GM12878 (cell line): ENCODE data around the gene GALNT17. TPM values are rescaled to one million over a fixed set of nuclear protein-coding genes. Genes with fewer than 3 reads are reported as not detected.

ENCODE experiments used
- ATAC-seq: fragments of 200-7000 bp; cut with Tn5 transposase; 3 replicates; pipeline ENCODE4 v1.9.1; 2020; ENCODE audit warnings: mild to moderate bottlenecking, moderate library complexity
- BruUV-seq: library from RNA; stranded (reverse); fragments of 400-500 nt; replicated peaks from 2 replicates; lab custom pipeline; 2021; lab: Mats Ljungman, UMichigan
- CTCF ChIA-PET: fragments of 300-600 bp; sonication (Branson Sonifier 250); formaldehyde crosslinking; extraction: SDS; loops from one replicate; lab custom pipeline; 2021; ENCODE audit warnings: inconsistent platforms; lab: Yijun Ruan, JAX
- POLR2A ChIA-PET: fragments of 350-600 bp; formaldehyde crosslinking; extraction: SDS; loops from one replicate; lab custom pipeline; 2021; ENCODE audit warnings: inconsistent platforms; lab: Charles Lee
- RAD21 ChIA-PET: fragments of 300-600 bp; sonication (Branson Sonifier 250); formaldehyde crosslinking; loops from one replicate; lab custom pipeline; 2023; ENCODE audit warnings: antibody characterized with exemption; ENCODE audit not compliant: unreplicated experiment; lab: Charles Lee
- SMC1A ChIA-PET: fragments of 300-600 bp; sonication (Branson Sonifier 250); formaldehyde crosslinking; loops from one replicate; lab custom pipeline; 2023; ENCODE audit not compliant: unreplicated experiment, uncharacterized antibody; lab: Charles Lee
- DNase-seq: peaks from one replicate; pipeline ENCODE4 v3.0.0-alpha.2; 2011; ENCODE audit warnings: low read depth, low spot score
- FAIRE-seq: peaks from 3 replicates; lab custom pipeline; 2011; peaks lifted over from hg19 to GRCh38; lab: Jason Lieb, UNC
- H2AFZ ChIP-seq: 2 replicates; pipeline ENCODE4 v1.6.0; 2011; ENCODE audit warnings: low read depth, low read length, control low read depth; ENCODE audit not compliant: control insufficient read depth
- H3K27ac ChIP-seq: 2 replicates; pipeline ENCODE4 v1.5.1; 2011; ENCODE audit warnings: control low read depth; ENCODE audit not compliant: control insufficient read depth, insufficient read depth
- H3K27me3 ChIP-seq, 2 experiments: replicated peaks in 1 of 2; 2 replicates each; pipeline versions ENCODE4 v1.6.0 to v1.6.1; 2011; ENCODE audit warnings: low read length in 1 of 2; ENCODE audit not compliant: control insufficient read depth in 2 of 2, insufficient read depth in 2 of 2
- H3K36me3 ChIP-seq, 2 experiments: 2 replicates each; pipeline ENCODE4 v1.5.1; 2011; ENCODE audit warnings: low read length in 1 of 2; ENCODE audit not compliant: control insufficient read depth in 2 of 2, insufficient read depth in 2 of 2
- H3K4me1 ChIP-seq: 2 replicates; pipeline ENCODE4 v1.6.1; 2011; ENCODE audit warnings: mild to moderate bottlenecking, low read length, moderate library complexity, mixed read lengths; ENCODE audit not compliant: control insufficient read depth, insufficient read depth
- H3K4me2 ChIP-seq: 2 replicates; pipeline ENCODE4 v1.6.0; 2011; ENCODE audit warnings: control low read depth; ENCODE audit not compliant: control insufficient read depth, insufficient read depth
- H3K4me3 ChIP-seq: fragments of 200-600 bp; sonication (generic); 2 replicates; pipeline ENCODE4 v1.5.1; 2016
- H3K79me2 ChIP-seq: 2 replicates; pipeline ENCODE4 v1.6.0; 2011; ENCODE audit warnings: low read length; ENCODE audit not compliant: control insufficient read depth, insufficient read depth
- H3K9ac ChIP-seq: 2 replicates; pipeline ENCODE4 v1.8.0; 2011; ENCODE audit warnings: low read length, control low read depth, mixed read lengths; ENCODE audit not compliant: control insufficient read depth, insufficient read depth
- H3K9me3 ChIP-seq: replicated peaks from 3 replicates; pipeline ENCODE4 v1.5.1; 2011; ENCODE audit warnings: mild to moderate bottlenecking, low read length; ENCODE audit not compliant: control insufficient read depth, insufficient read depth
- H4K20me1 ChIP-seq: 2 replicates; pipeline ENCODE4 v1.6.0; 2011; ENCODE audit not compliant: control insufficient read depth, insufficient read depth
- JUND ChIP-seq: IDR thresholded peaks from 2 replicates; pipeline ENCODE4 v1.6.1; 2012; ENCODE audit warnings: low read depth, mild to moderate bottlenecking, low read length, improper control_type of control experiment, moderate library complexity
- NRF1 ChIP-seq: conservative IDR thresholded peaks from 2 replicates; pipeline ENCODE4 v1.6.1; 2011; ENCODE audit warnings: mild to moderate bottlenecking, low read depth, low read length, improper control_type of control experiment
- POLR2AphosphoS5 ChIP-seq: IDR thresholded peaks from 2 replicates; pipeline ENCODE4 v1.6.1; 2011; ENCODE audit warnings: mild to moderate bottlenecking, low read length, inconsistent platforms
- ZNF274 ChIP-seq: IDR thresholded peaks from one replicate; pipeline ENCODE4 v1.8.0; 2011; ENCODE audit not compliant: insufficient read length, insufficient read depth
- ZNF384 ChIP-seq: IDR thresholded peaks from 2 replicates; pipeline ENCODE4 v1.6.1; 2012; ENCODE audit warnings: low read depth, mild to moderate bottlenecking, low read length, improper control_type of control experiment, borderline replicate concordance
- WGBS: methylation state at CpG from one replicate; pipeline ENCODE4 v1.1.6; 2016; ENCODE audit warnings: low lambda C conversion rate; ENCODE audit not compliant: insufficient replicate concordance, insufficient coverage; ENCODE audit errors: missing lambda C conversion rate; 5-methylcytosine and 5-hydroxymethylcytosine counted together
- in situ Hi-C: fragments of 300-500 bp; cut with MboI; formaldehyde crosslinking; loops from 9 replicates; pipeline ENCODE4 v1.14.3; 2018; ENCODE audit warnings: mixed read lengths
- intact Hi-C: fragments of 100-400 bp; cut with micrococcal nuclease; formaldehyde crosslinking; loops from one replicate; pipeline ENCODE4 v1.14.2; 2022; ENCODE audit not compliant: unreplicated experiment
- polyA plus RNA-seq, 11 experiments: library from polyadenylated mRNA; depleted of rRNA in 4 of 11; unstranded in 6 of 11; stranded (reverse) in 5 of 11; fragments of >200 nt; fragmentation: Nextera tagmentation in 4 of 11; fragmentation: Illumina TruSeq in 1 of 11; extraction: Ambion mirVana in 4 of 11; extraction: Trizol in 1 of 11; gene quantifications; 1 replicate in 1 of 11; 2 replicates in 10 of 11; pipeline versions ENCODE4 v1.2.1 to v1.2.3, GENCODE V29; 2011 to 2016; ENCODE audit warnings: inconsistent platforms in 2 of 11, missing spikeins in 2 of 11, low read depth in 1 of 11
- total RNA-seq, 4 experiments: library from RNA; depleted of rRNA in 3 of 4; stranded (reverse); fragments of >200 nt in 3 of 4; fragmentation: Illumina TruSeq in 1 of 4; extraction: Trizol in 1 of 4; gene quantifications; 2 replicates each; pipeline versions ENCODE4 v1.2.1 to v1.2.3, GENCODE V29; 2013 to 2021
- TF ChIP-seq, protein P1 (sequence below): IDR thresholded peaks from 2 replicates; pipeline ENCODE4 v1.6.1; 2012; ENCODE audit warnings: mild to moderate bottlenecking, low read depth, low read length
- TF ChIP-seq, protein P2 (sequence below): IDR thresholded peaks from 2 replicates; pipeline ENCODE4 v1.6.1; 2011; ENCODE audit warnings: mild to moderate bottlenecking, low read depth, low read length, moderate library complexity; ENCODE audit not compliant: insufficient replicate concordance

The GALNT17 gene
- total and polyA plus RNA-seq, 10 of the 15 experiments (the other 5 are each of a cell fraction or from before 2014, with no cell fraction given) = 0.12 to 0.15 TPM; not detected in 8

DNA sequence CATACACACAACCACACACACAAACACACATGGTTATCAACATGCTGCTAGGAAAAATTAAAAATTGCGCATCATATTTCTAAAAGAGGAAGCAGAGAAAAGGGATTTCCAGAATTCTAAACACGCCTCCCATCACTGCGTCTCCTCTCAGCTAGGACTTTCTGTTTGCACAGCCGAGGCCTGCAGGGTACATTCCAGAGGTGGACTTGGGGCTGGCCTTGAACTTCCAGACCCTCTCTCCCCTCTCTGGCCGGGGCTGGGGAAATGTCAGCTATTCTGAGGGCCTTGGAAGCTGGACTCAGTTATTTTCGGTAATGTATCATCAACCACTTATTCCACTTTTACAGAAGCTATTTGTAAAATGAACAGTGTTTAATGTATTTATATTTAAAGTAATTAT, 168.7 kb downstream of the GALNT17 start:
- Histone ChIP-seq H3K9ac (no peak overlapping the region), H3K36me3 (no peaks in the 10 kb centered on the region), H4K20me1 (no peaks in the 10 kb centered on the region), H3K4me3 (no peak overlapping the region), H3K4me2 (no peak overlapping the region), H3K27me3 (no peaks in the 10 kb centered on the region), H3K9me3 (no peaks in the 10 kb centered on the region), H3K4me1 (no peaks in the 10 kb centered on the region), H2AFZ (no peak overlapping the region), H3K27ac (no peak overlapping the region), H3K79me2 (no peaks in the 10 kb centered on the region)
- ChIA-PET SMC1A (no interaction called here), POLR2A (no interaction called here), RAD21 (no interaction called here), CTCF (interaction anchor here (0.6 kb wide), 1 partner anchor 335 kb away, joined by 3 read pairs; no protein-coding TSS in a partner anchor)
- intact Hi-C loops = no loop called here
- TF ChIP-seq NRF1 (no peak), ZNF384 (no peak), ZNF274 (no peak), JUND (no peak), POLR2AphosphoS5 (no peak)
- TF ChIP-seq, protein P1, sequence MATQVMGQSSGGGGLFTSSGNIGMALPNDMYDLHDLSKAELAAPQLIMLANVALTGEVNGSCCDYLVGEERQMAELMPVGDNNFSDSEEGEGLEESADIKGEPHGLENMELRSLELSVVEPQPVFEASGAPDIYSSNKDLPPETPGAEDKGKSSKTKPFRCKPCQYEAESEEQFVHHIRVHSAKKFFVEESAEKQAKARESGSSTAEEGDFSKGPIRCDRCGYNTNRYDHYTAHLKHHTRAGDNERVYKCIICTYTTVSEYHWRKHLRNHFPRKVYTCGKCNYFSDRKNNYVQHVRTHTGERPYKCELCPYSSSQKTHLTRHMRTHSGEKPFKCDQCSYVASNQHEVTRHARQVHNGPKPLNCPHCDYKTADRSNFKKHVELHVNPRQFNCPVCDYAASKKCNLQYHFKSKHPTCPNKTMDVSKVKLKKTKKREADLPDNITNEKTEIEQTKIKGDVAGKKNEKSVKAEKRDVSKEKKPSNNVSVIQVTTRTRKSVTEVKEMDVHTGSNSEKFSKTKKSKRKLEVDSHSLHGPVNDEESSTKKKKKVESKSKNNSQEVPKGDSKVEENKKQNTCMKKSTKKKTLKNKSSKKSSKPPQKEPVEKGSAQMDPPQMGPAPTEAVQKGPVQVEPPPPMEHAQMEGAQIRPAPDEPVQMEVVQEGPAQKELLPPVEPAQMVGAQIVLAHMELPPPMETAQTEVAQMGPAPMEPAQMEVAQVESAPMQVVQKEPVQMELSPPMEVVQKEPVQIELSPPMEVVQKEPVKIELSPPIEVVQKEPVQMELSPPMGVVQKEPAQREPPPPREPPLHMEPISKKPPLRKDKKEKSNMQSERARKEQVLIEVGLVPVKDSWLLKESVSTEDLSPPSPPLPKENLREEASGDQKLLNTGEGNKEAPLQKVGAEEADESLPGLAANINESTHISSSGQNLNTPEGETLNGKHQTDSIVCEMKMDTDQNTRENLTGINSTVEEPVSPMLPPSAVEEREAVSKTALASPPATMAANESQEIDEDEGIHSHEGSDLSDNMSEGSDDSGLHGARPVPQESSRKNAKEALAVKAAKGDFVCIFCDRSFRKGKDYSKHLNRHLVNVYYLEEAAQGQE = no peak
- TF ChIP-seq, protein P2, sequence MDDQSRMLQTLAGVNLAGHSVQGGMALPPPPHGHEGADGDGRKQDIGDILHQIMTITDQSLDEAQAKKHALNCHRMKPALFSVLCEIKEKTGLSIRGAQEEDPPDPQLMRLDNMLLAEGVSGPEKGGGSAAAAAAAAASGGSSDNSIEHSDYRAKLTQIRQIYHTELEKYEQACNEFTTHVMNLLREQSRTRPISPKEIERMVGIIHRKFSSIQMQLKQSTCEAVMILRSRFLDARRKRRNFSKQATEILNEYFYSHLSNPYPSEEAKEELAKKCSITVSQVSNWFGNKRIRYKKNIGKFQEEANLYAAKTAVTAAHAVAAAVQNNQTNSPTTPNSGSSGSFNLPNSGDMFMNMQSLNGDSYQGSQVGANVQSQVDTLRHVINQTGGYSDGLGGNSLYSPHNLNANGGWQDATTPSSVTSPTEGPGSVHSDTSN = no peak
- 56% methylated on average over 6 of the region's 6 CpGs for WGBS
- FAIRE-seq (no peak), DNase-seq (no peak), ATAC-seq (no peak)
- no TSS peak for BruUV-seq
- in situ Hi-C loops = no loop called here
